GM18498 (cell line): ENCODE measurements around the gene COL21A1.
A peak's percentile ranks its signal among the peaks of the same experiment; 100 is the strongest.

Source experiments
- ATAC-seq: cut with Tn5 transposase; IDR thresholded peaks from one replicate; pipeline ENCODE4 v1.9.1; 2021; ENCODE audit warnings: mild to moderate bottlenecking, moderate library complexity; ENCODE audit not compliant: unreplicated experiment

The COL21A1 gene

GRCh38 chr6:56246541-56246880 lies 869 bp downstream of the COL21A1 start:
- ATAC-seq, result no peak

- no peak for ATAC-seq
Measured at GRCh38 chr6:56245903-56246351, 1.5 kb downstream of the COL21A1 start.

DNA sequence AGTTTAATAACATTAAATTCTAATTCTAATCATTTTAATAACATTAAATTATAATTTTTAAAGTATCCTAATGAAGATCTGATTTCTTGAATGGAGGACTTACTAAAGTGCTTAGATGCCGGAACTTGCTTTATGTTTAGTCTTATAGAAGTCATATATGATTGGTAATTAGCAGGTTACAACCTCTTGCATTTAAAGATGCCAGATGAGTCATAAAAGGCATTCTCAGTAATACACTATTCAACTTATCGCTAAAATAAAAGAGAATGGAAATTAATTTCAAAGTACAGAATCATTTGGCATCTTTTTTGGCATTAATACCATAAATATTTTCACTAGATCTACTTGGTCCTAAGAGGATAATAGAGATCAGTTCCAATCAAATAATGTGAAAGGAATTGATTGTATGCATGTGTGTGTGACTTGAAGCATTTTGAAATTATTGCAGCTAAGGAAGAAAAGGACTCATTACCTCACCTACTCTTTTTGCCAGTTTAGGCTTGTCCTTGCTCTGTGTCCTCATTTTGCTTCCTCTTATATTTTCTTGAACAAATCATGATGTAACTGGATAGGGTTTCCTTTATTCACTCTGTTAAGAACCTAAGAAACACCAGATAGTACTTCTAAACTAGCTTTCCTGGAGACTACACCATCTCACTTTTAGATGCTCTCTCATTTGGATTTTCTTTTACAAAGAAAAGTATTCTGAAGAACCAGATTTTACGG lies 2.7 kb downstream of the COL21A1 start:
- no peak for ATAC-seq

GRCh38 chr6:56244089-56244488 lies 3.3 kb downstream of the COL21A1 start:
- ATAC-seq, result no peak

GRCh38 chr6:56243518-56244070 lies 3.8 kb downstream of the COL21A1 start:
- peak; percentile 75 for ATAC-seq

DNA sequence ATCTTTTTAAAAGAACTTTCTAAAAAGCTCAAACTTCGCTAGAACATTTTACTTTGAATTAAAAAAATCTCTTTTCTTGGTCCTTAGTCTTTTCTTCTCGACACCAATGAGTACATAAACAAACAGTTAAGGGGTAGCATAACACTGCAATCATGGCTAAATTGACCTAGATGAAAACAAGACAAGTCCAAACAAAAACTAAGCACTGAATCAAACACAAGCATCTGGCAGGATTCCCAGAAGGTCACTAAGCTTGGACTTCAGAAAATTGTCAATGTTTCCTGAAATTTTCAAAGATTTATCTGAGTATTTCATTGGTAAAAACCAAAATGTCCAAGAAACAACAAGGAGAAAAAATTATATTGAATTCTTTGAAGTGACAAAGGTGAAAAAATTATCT lies 5.0 kb downstream of the COL21A1 start:
- no peak for ATAC-seq

DNA sequence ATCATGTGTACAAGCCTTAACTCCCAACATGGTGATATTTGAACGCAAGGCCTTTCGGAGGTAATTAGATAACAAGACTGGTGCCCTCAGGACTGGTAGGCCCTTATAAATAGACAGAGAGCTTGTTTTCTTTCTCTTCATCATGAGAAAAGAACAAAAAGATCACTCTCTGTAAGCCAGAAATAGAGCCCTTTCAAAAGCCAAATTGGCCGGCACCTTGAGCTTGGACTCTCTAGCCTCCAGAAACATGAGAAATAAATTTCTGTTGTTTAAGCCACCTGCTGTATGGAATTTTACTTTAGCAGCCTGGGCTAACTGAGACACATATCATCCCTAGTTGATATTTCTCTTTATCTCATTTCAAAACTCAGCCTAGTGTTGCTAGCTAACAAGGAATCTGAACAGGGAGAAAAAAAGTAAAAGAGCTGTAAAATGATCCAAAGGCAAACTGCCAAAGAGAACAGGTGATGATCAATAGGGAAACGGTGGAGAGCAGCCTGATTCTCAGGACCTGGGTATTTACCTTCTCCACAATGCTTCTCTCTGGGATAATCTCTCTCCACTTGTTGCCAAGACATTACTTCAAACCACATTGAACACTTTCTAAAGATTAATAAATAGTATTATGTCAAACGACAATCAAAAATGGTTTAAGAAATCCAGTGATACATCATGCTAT lies 6.1 kb downstream of the COL21A1 start:
- ATAC-seq, result no peak

GRCh38 chr6:56238352-56238751 lies 9.0 kb downstream of the COL21A1 start:
- ATAC-seq, result no peak

DNA sequence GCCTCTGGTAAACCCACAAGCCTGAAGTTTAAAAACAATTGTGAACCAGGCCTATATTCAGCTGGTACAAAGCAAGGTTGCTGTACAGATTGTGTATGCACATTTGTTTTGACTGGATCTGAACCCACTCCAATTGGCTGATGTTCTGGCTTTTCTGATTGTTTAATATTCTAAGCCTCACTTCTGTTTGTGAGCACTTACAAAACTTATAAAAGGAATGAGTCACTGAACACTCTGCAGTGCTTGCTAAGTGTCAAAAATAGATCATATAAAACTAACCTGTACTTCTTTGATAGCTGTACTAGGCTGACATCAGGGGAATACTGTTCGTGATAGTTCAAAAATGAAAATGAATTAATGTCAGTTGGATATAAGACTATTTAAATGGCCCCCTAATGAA lies 12.1 kb downstream of the COL21A1 start:
- ATAC-seq, result no peak

DNA sequence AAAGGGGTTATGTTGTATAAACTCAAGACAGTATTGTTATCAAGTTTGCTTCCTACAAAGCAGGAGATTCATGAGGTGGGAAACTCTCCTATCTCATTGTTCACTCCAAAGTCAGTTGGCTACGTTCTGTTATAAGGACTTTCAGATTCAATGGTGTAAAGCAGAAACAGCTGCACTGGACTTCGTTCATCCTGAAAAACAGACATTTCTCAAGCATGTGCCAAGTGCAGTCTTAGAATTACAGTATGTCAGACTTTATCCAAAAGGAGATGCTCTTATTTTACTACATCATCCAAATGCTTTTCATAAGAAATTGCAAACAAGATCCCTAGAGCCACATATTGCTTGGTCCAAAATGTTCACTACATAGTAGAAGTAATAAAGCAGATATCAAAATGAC lies 14.9 kb downstream of the COL21A1 start:
- ATAC-seq, result no peak

DNA sequence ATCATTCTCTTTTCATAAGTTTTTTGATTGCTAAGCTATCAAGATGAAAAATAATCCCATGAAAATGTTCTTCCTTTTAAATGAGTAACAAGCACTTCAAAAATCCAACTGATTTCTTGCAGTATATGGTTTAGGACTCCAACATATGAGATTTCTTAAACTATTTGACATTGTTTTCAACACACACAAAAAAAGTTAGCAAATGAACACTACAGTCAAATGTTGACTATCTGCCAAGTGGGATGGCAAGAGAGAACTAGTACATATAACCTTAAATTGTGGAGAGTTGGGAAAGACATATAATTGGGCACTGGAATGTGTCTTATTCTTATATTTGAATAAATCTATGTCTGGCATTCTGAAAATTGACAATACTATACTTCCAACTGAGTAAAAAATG lies 15.6 kb downstream of the COL21A1 start:
- ATAC-seq, result no peak

GRCh38 chr6:56230976-56231566 lies 16.3 kb downstream of the COL21A1 start:
- no peak for ATAC-seq

- no peak for ATAC-seq
Measured at GRCh38 chr6:56227071-56227879, 20.1 kb downstream of the COL21A1 start.

- ATAC-seq, result no peak
Measured at GRCh38 chr6:56223995-56224394, 23.4 kb downstream of the COL21A1 start.

DNA sequence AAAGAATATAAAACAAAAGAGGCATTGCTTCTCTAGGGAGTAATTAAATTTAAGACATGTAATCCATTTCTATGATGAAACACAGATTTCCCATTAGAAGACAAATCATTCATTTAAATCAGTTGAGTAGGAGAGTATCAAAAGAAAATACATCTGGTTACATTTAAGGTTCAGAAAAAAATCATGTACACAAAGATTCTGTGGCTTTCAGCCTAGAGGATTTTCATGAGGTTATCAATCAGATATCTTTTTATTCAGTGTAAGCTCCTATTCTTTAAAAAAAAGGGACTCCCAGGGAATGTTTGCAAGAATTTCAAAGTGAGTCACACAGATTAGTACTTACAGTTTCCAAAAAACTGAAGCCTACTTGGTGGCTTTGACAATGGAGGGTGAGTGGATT lies 24.9 kb downstream of the COL21A1 start:
- no peak for ATAC-seq

GRCh38 chr6:56220078-56220477 lies 27.3 kb downstream of the COL21A1 start:
- no peak for ATAC-seq

GRCh38 chr6:56214703-56215101 lies 32.7 kb downstream of the COL21A1 start:
- ATAC-seq, result no peak

GRCh38 chr6:56214041-56214702 lies 33.2 kb downstream of the COL21A1 start:
- no peak for ATAC-seq

GRCh38 chr6:56211724-56212123 lies 35.7 kb downstream of the COL21A1 start:
- ATAC-seq, result no peak

DNA sequence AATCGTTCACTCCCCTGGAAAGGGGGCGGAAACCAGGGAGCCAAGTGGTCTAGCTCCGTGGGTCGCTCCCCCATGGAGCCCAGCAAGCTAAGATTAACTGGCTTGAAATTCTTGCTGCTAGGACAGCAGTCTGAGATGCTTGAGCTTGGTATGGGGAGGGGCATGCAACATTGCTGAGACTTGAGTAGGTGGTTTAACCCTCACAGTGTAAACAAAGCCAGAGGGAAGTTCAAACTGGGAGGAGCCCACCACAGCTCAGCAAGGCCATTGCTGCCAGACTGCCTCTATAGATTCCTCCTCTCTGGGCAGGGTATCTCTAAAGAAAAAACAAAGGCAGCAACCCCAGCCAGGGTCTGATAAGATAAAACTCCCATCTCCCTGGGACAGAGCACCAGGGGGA lies 43.2 kb downstream of the COL21A1 start:
- ATAC-seq, result no peak

DNA sequence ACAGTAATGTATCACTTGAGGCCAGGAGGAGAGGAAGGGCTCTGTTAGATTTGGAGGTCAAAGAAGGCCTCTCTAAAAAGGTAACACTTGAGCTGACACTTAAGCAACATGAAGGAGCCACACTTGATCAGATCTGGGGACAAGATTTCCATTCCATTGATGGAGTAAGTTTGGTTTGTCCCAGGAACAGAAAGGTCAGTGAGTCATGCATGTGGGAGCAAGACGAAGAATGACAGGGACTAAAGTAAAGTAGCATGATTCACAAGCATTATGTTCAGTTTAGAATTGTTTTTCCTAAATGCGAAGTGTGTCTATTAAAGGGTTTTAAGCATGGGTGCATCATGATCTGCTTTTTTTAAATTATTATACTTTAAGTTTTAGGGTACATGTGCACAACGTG lies 47.4 kb downstream of the COL21A1 start:
- ATAC-seq, result no peak
